Parathyroid adenoma (tissue), 2 donors: ENCODE results near the gene SLC16A10.

ENCODE experiments used
- H2AFZ ChIP-seq: fragments of 300-600 bp; sonication (generic); one replicate; pipeline ENCODE4 v1.7.0; 2017; ENCODE audit warnings: antibody characterized with exemption, mild to moderate bottlenecking
- H3K27ac ChIP-seq: fragments of 300-600 bp; sonication (generic); one replicate; pipeline ENCODE4 v1.7.0; 2017
- H3K27me3 ChIP-seq: fragments of 300-600 bp; sonication (generic); one replicate; pipeline ENCODE4 v1.7.0; 2017; ENCODE audit warnings: low read length; ENCODE audit not compliant: control insufficient read depth, insufficient read depth
- H3K36me3 ChIP-seq: fragments of 300-600 bp; sonication (generic); one replicate; pipeline ENCODE4 v1.7.0; 2017; ENCODE audit warnings: low read length; ENCODE audit not compliant: control insufficient read depth, insufficient read depth
- H3K4me1 ChIP-seq: fragments of 300-600 bp; sonication (generic); one replicate; pipeline ENCODE4 v1.7.0; 2017; ENCODE audit warnings: control low read depth
- H3K4me2 ChIP-seq: fragments of 300-600 bp; sonication (generic); one replicate; pipeline ENCODE4 v1.7.0; 2017; ENCODE audit warnings: low read length
- H3K4me3 ChIP-seq: fragments of 300-600 bp; sonication (generic); one replicate; pipeline ENCODE4 v1.7.0; 2017; ENCODE audit warnings: low read depth, low read length
- H3K79me2 ChIP-seq: fragments of 300-600 bp; sonication (generic); one replicate; pipeline ENCODE4 v1.7.0; 2017; ENCODE audit warnings: control low read depth
- H3K9ac ChIP-seq: fragments of 300-600 bp; sonication (generic); one replicate; pipeline ENCODE4 v1.7.0; 2017; ENCODE audit warnings: mild to moderate bottlenecking
- H3K9me3 ChIP-seq: fragments of 300-600 bp; sonication (generic); one replicate; pipeline ENCODE4 v1.7.0; 2017; ENCODE audit warnings: low read length; ENCODE audit not compliant: control insufficient read depth
- CTCF ChIP-seq: fragments of 300-600 bp; sonication (generic); IDR thresholded peaks from one replicate; pipeline ENCODE4 v1.7.0; 2017; ENCODE audit warnings: antibody characterized with exemption, mild to moderate bottlenecking
- donor health status: primary hyperparathyroidism.

Gene SLC16A10

GRCh38 chr6:111266276-111266675 lies 179.0 kb downstream of the SLC16A10 start:
- no peaks in the 10 kb centered on the region for H3K27me3 ChIP-seq
- H3K36me3 ChIP-seq, result no peaks in the 10 kb centered on the region
- H3K79me2 ChIP-seq, result no peaks in the 10 kb centered on the region
- no peak for TF ChIP-seq CTCF
- H3K4me1 ChIP-seq, result no peaks in the 10 kb centered on the region
- H3K4me2 ChIP-seq, result no peak overlapping the region
- H3K27ac ChIP-seq, result no peak overlapping the region
- no peak overlapping the region for H3K4me3 ChIP-seq
- H3K9ac ChIP-seq, result no peak overlapping the region
- H2AFZ ChIP-seq, result no peak overlapping the region
- H3K9me3 ChIP-seq, result no peaks in the 10 kb centered on the region

GRCh38 chr6:111267764-111268333 lies 180.5 kb downstream of the SLC16A10 start:
- Histone ChIP-seq H3K4me3 (no peak overlapping the region), H3K27ac (no peak overlapping the region), H3K9ac (no peak overlapping the region), H2AFZ (no peak overlapping the region), H3K27me3 (no peaks in the 10 kb centered on the region), H3K36me3 (no peaks in the 10 kb centered on the region), H3K4me2 (no peak overlapping the region), H3K9me3 (no peaks in the 10 kb centered on the region), H3K4me1 (no peaks in the 10 kb centered on the region), H3K79me2 (no peaks in the 10 kb centered on the region)
- no peak for TF ChIP-seq CTCF

GRCh38 chr6:111269401-111269970 lies 182.2 kb downstream of the SLC16A10 start:
- H3K36me3 ChIP-seq, result no peaks in the 10 kb centered on the region
- no peak for TF ChIP-seq CTCF
- H3K27ac ChIP-seq, result no peak overlapping the region
- H3K9me3 ChIP-seq, result no peaks in the 10 kb centered on the region
- no peak overlapping the region for H3K4me2 ChIP-seq
- H3K27me3 ChIP-seq, result no peaks in the 10 kb centered on the region
- H3K4me3 ChIP-seq, result no peak overlapping the region
- no peaks in the 10 kb centered on the region for H3K79me2 ChIP-seq
- no peak overlapping the region for H2AFZ ChIP-seq
- H3K4me1 ChIP-seq, result no peaks in the 10 kb centered on the region
- no peak overlapping the region for H3K9ac ChIP-seq

GRCh38 chr6:111270121-111270520 lies 182.8 kb downstream of the SLC16A10 start:
- H3K27me3 ChIP-seq, result no peaks in the 10 kb centered on the region
- no peaks in the 10 kb centered on the region for H3K79me2 ChIP-seq
- H3K4me2 ChIP-seq, result no peak overlapping the region
- no peak for TF ChIP-seq CTCF
- H3K36me3 ChIP-seq, result no peaks in the 10 kb centered on the region
- no peak overlapping the region for H3K9ac ChIP-seq
- no peak overlapping the region for H2AFZ ChIP-seq
- no peaks in the 10 kb centered on the region for H3K9me3 ChIP-seq
- no peak overlapping the region for H3K27ac ChIP-seq
- H3K4me3 ChIP-seq, result no peak overlapping the region
- no peaks in the 10 kb centered on the region for H3K4me1 ChIP-seq
